K562 (cell line): ENCODE data around the gene NOL4L. TPM values are rescaled to one million over a fixed set of nuclear protein-coding genes. Genes with fewer than 3 reads are reported as not detected.

Source experiments
- ATAC-seq: fragments of 200-7000 bp; cut with Tn5 transposase; 3 replicates; pipeline ENCODE4 v1.9.1; 2020; ENCODE audit warnings: moderate library complexity
- BruUV-seq: library from RNA; stranded (reverse); fragments of 400-500 nt; replicated peaks from 2 replicates; lab custom pipeline; 2021; lab: Mats Ljungman, UMichigan
- CTCF ChIA-PET: fragments of 300-600 bp; formaldehyde crosslinking; extraction: SDS; loops from one replicate; lab custom pipeline; 2021; ENCODE audit warnings: low intra/inter-chr PET ratio; lab: Yijun Ruan, JAX
- POLR2A ChIA-PET: fragments of 300-600, 350-650 bp; sonication (Branson Sonifier 250); formaldehyde crosslinking; extraction: SDS; loops from one replicate; lab custom pipeline; 2021; ENCODE audit warnings: antibody characterized with exemption, inconsistent platforms; lab: Yijun Ruan, JAX
- DNase-seq, 4 experiments: peaks; one replicate each; pipeline versions ENCODE4 v3.0.0 to v3.0.0-alpha.2; 2011 to 2018; ENCODE audit warnings: low spot score in 3 of 4, mixed read lengths in 3 of 4; ENCODE audit errors: extremely low read depth in 1 of 4
- FAIRE-seq: peaks from 2 replicates; lab custom pipeline; 2011; peaks lifted over from hg19 to GRCh38; lab: Jason Lieb, UNC
- H2AFZ ChIP-seq: 2 replicates; pipeline ENCODE4 v1.6.0; 2011; ENCODE audit warnings: low read depth, low read length, control low read depth, inconsistent platforms
- H3K27ac ChIP-seq: fragments of 200-600 bp; 3 replicates; pipeline ENCODE4 v1.8.0; 2011; ENCODE audit warnings: low read depth, mild to moderate bottlenecking, control low read depth, inconsistent platforms, low read length, moderate library complexity, mixed read lengths; ENCODE audit errors: extremely low read depth
- H3K27me3 ChIP-seq, 2 experiments: fragments of 300-600 bp in 1 of 2; 2 replicates in 1 of 2; 3 replicates in 1 of 2; pipeline versions ENCODE4 v1.6.0 to v1.8.0; 2011; ENCODE audit warnings: inconsistent platforms in 2 of 2, low read length in 2 of 2, mild to moderate bottlenecking in 1 of 2, mixed read lengths in 1 of 2, moderate library complexity in 1 of 2; ENCODE audit not compliant: control insufficient read depth in 2 of 2, insufficient read depth in 2 of 2
- H3K36me3 ChIP-seq: fragments of 300-600 bp; 3 replicates; pipeline ENCODE4 v1.8.0; 2011; ENCODE audit warnings: mild to moderate bottlenecking, low read length, inconsistent platforms; ENCODE audit not compliant: control insufficient read depth, insufficient read depth
- H3K4me1 ChIP-seq, 2 experiments: fragments of 200-600 bp in 1 of 2; replicated peaks in 1 of 2; 2 replicates in 1 of 2; 3 replicates in 1 of 2; pipeline versions ENCODE4 v1.5.1 to v1.8.0; 2011; ENCODE audit warnings: inconsistent platforms in 2 of 2, low read length in 2 of 2, mild to moderate bottlenecking in 1 of 2, mixed read lengths in 1 of 2, moderate library complexity in 1 of 2; ENCODE audit not compliant: control insufficient read depth in 2 of 2, insufficient read depth in 2 of 2
- H3K4me2 ChIP-seq: 2 replicates; pipeline ENCODE4 v1.6.1; 2011; ENCODE audit warnings: low read length, control low read depth, inconsistent platforms, mixed read lengths; ENCODE audit not compliant: insufficient read depth
- H3K4me3 ChIP-seq: fragments of 200-600 bp; sonication (generic), shearing (Covaris generic); 2 replicates; pipeline ENCODE4 v1.5.1; 2016; ENCODE audit warnings: control low read depth, inconsistent platforms
- H3K79me2 ChIP-seq: fragments of 200-600 bp; 3 replicates; pipeline ENCODE4 v1.8.0; 2011; ENCODE audit warnings: low read length, inconsistent platforms; ENCODE audit not compliant: control insufficient read depth, insufficient read depth
- H3K9ac ChIP-seq, 2 experiments: 2 replicates each; pipeline versions ENCODE4 v1.6.0 to v1.6.1; 2011; ENCODE audit warnings: low read depth in 2 of 2, low read length in 2 of 2, control low read depth in 1 of 2, inconsistent platforms in 1 of 2, mild to moderate bottlenecking in 1 of 2, mixed read lengths in 1 of 2; ENCODE audit not compliant: insufficient read depth in 1 of 2
- H3K9me1 ChIP-seq: one replicate; pipeline ENCODE4 v1.6.0; 2011; ENCODE audit warnings: inconsistent platforms, mild to moderate bottlenecking, low read length, moderate library complexity; ENCODE audit not compliant: control insufficient read depth, insufficient read depth
- H3K9me3 ChIP-seq: replicated peaks from 2 replicates; pipeline ENCODE4 v1.5.1; 2011; ENCODE audit warnings: low read depth, low read length, inconsistent platforms; ENCODE audit not compliant: control insufficient read depth, insufficient read depth
- H4K20me1 ChIP-seq: replicated peaks from 2 replicates; pipeline ENCODE4 v1.6.1; 2011; ENCODE audit warnings: low read length, inconsistent platforms, mixed read lengths; ENCODE audit not compliant: control insufficient read depth, insufficient read depth
- E4F1 ChIP-seq: fragments of 250-450 bp; sonication (Bioruptor Pico); IDR thresholded peaks from 2 replicates; pipeline ENCODE4 v1.5.0; 2021; ENCODE audit warnings: mild to moderate bottlenecking, borderline replicate concordance
- FOXJ2 ChIP-seq: fragments of 200-800 bp; sonication (Bioruptor generic); IDR thresholded peaks from 2 replicates; pipeline ENCODE4 v1.6.1; 2016; ENCODE audit warnings: missing genetic modification characterization, missing compliant biosample characterization
- GABPB2 ChIP-seq: fragments of 250-450 bp; sonication (Bioruptor Pico); conservative IDR thresholded peaks from 2 replicates; pipeline ENCODE4 v1.5.1; 2021; ENCODE audit warnings: mild to moderate bottlenecking
- GATAD2A ChIP-seq: fragments of 450-650 bp; IDR thresholded peaks from 2 replicates; pipeline ENCODE4 v1.6.1; 2017
- HCFC1 ChIP-seq: IDR thresholded peaks from 2 replicates; pipeline ENCODE4 v1.6.1; 2012; ENCODE audit warnings: low read depth, low read length, improper control_type of control experiment
- MBD2 ChIP-seq: sonication (generic); IDR thresholded peaks from 2 replicates; pipeline ENCODE4 v1.6.1; 2016; ENCODE audit warnings: low read depth, borderline replicate concordance
- MYC ChIP-seq, 2 experiments: fragments of 250-450 bp in 1 of 2; sonication (Bioruptor Pico) in 1 of 2; IDR thresholded peaks; 2 replicates each; pipeline versions ENCODE4 v1.5.1 to v1.6.1; 2012 to 2021; ENCODE audit warnings: low read depth in 2 of 2, borderline replicate concordance in 1 of 2, improper control_type of control experiment in 1 of 2, low read length in 1 of 2, mild to moderate bottlenecking in 1 of 2, moderate library complexity in 1 of 2
- NCOA6 ChIP-seq: fragments of 450-650 bp; IDR thresholded peaks from 2 replicates; pipeline ENCODE4 v1.6.1; 2017; ENCODE audit warnings: mild to moderate bottlenecking
- NFIC ChIP-seq: fragments of 450-650 bp; IDR thresholded peaks from 2 replicates; pipeline ENCODE4 v1.6.1; 2017; ENCODE audit warnings: mild to moderate bottlenecking, inconsistent platforms
- RREB1 ChIP-seq: fragments of 250-450 bp; sonication (Bioruptor Pico); IDR thresholded peaks from 2 replicates; pipeline ENCODE4 v1.4.0; 2020
- WGBS: fragments of 100-300 bp; shearing (Covaris generic); methylation state at CpG from one replicate; pipeline ENCODE4 v1.1.6; 2016; ENCODE audit warnings: low coverage, mixed read lengths; ENCODE audit not compliant: insufficient coverage; ENCODE audit errors: missing lambda C conversion rate; 5-methylcytosine and 5-hydroxymethylcytosine counted together
- in situ Hi-C: fragments of 300-500 bp; cut with MboI; formaldehyde crosslinking; loops from 4 replicates; pipeline ENCODE4 v1.15.0; 2018; ENCODE audit warnings: inconsistent platforms, mixed read lengths
- intact Hi-C: fragments of 100-400 bp; cut with micrococcal nuclease; formaldehyde crosslinking; loops from 2 replicates; pipeline ENCODE4 v1.14.2; 2022
- polyA plus RNA-seq, 8 experiments: library from polyadenylated mRNA; depleted of rRNA in 4 of 8; stranded (reverse) in 5 of 8; unstranded in 3 of 8; fragments of >200 nt; fragmentation: Nextera tagmentation in 2 of 8; fragmentation: Illumina TruSeq in 1 of 8; extraction: Ambion mirVana in 2 of 8; extraction: Trizol in 1 of 8; gene quantifications; 2 replicates each; pipeline versions ENCODE4 v1.2.1 to v1.2.3, GENCODE V29; 2011 to 2014; ENCODE audit warnings: inconsistent platforms in 1 of 8, missing spikeins in 1 of 8
- total RNA-seq, 7 experiments: library from RNA; depleted of rRNA in 6 of 7; stranded (reverse); fragments of >200 nt in 6 of 7; fragmentation: Illumina TruSeq in 2 of 7; extraction: Trizol in 2 of 7; gene quantifications; 2 replicates each; pipeline versions ENCODE4 v1.2.1 to v1.2.3, GENCODE V29; 2011 to 2021; ENCODE audit warnings: low replicate concordance in 1 of 7
- TF ChIP-seq, protein P1 (sequence below): IDR thresholded peaks from 2 replicates; pipeline ENCODE4 v1.6.1; 2014; ENCODE audit warnings: antibody characterized with exemption

Gene NOL4L
- total and polyA plus RNA-seq, 9 of the 15 experiments (the other 6 are each of a cell fraction or from before 2014, with no cell fraction given), result 5.1 to 36.2 (median 13.6) TPM

DNA sequence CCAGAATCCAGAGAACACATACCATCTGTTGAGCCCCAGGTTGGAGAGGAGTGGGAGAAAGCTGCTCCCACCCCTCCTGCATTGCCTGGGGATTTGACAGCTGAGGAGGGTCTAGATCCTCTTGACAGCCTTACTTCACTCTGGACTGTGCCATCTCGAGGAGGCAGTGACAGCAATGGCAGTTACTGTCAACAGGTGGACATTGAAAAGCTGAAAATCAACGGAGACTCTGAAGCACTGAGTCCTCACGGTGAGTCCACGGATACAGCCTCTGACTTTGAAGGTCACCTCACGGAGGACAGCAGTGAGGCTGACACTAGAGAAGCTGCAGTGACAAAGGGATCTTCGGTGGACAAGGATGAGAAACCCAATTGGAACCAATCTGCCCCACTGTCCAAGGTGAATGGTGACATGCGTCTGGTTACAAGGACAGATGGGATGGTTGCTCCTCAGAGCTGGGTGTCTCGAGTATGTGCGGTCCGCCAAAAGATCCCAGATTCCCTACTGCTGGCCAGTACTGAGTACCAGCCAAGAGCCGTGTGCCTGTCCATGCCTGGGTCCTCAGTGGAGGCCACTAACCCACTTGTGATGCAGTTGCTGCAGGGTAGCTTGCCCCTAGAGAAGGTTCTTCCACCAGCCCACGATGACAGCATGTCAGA is 149.6 kb downstream of the NOL4L start (continued):
- TF ChIP-seq, protein P1, sequence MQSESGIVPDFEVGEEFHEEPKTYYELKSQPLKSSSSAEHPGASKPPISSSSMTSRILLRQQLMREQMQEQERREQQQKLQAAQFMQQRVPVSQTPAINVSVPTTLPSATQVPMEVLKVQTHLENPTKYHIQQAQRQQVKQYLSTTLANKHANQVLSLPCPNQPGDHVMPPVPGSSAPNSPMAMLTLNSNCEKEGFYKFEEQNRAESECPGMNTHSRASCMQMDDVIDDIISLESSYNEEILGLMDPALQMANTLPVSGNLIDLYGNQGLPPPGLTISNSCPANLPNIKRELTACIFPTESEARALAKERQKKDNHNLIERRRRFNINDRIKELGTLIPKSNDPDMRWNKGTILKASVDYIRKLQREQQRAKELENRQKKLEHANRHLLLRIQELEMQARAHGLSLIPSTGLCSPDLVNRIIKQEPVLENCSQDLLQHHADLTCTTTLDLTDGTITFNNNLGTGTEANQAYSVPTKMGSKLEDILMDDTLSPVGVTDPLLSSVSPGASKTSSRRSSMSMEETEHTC, result no peak

DNA sequence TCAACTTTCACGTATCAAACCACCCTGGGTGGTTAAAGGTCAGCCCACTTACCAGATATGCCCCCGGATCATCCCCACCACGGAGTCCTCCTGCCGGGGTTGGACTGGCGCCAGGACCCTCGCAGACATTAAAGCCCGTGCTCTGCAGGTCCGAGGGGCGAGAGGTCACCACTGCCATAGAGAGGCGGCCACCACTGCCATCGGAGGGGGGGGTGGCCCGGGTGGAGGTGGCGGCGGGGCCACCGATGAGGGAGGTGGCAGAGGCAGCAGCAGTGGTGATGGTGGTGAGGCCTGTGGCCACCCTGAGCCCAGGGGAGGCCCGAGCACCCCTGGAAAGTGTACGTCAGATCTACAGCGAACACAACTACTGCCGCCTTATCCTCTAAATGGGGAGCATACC is 150.7 kb downstream of the NOL4L start:
- Histone ChIP-seq H3K9me3 (no peaks in the 10 kb centered on the region), H3K4me1 (peaks cover 0 to 3% of the 10 kb centered on the region in 2 experiments; a peak in 1 of 5 replicates), H4K20me1 (peaks cover 9% of the 10 kb centered on the region; the same call in 1 of the 2 replicates), H3K4me3 (no peak overlapping the region), H3K9ac (no peak overlapping the region), H3K27ac (no peak overlapping the region), H3K79me2 (no peaks in the 10 kb centered on the region), H3K36me3 (peaks cover 98% of the 10 kb centered on the region), H2AFZ (no peak overlapping the region), H3K9me1 (no peaks in the 10 kb centered on the region), H3K4me2 (no peak overlapping the region), H3K27me3 (no peaks in the 10 kb centered on the region)
- 79% methylated on average over 12 of the region's 19 CpGs for WGBS
- ChIA-PET CTCF (no interaction called here), POLR2A (interaction anchor here (1.0 kb wide), 1 partner anchor 12 kb away, joined by 3 read pairs; no protein-coding TSS in a partner anchor)
- BruUV-seq, result no TSS peak
- in situ Hi-C loops, result no loop called here
- ATAC-seq, result no peak
- no peak for DNase-seq
- intact Hi-C loops, result no loop called here
- FAIRE-seq, result no peak
- TF ChIP-seq GATAD2A, result no peak
- TF ChIP-seq MYC (IDR thresholded peaks at IDR 0.05; ENCODE audit: low read depth, low read length), result no peak
- TF ChIP-seq MYC (CRISPR knock-in tag; IDR thresholded peaks at IDR 0.05; ENCODE audit: borderline replicate concordance, low read depth), result no peak
- no peak for TF ChIP-seq MBD2
- TF ChIP-seq NCOA6, result no peak
- no peak for TF ChIP-seq GABPB2 (CRISPR knock-in tag)
- no peak for TF ChIP-seq RREB1
- TF ChIP-seq HCFC1, result no peak
- TF ChIP-seq FOXJ2 (tag), result no peak
- peak; percentile 36; the same call in 1 of the 2 replicates for TF ChIP-seq NFIC
- no peak for TF ChIP-seq E4F1 (CRISPR knock-in tag)
